Medulla oblongata (tissue), 1 donor: ENCODE data around the gene HDAC4.

Source experiments
- DNase-seq: peaks from one replicate; pipeline ENCODE4 v3.0.0-alpha.2; 2015; ENCODE audit errors: extremely low spot score

Gene HDAC4

DNA sequence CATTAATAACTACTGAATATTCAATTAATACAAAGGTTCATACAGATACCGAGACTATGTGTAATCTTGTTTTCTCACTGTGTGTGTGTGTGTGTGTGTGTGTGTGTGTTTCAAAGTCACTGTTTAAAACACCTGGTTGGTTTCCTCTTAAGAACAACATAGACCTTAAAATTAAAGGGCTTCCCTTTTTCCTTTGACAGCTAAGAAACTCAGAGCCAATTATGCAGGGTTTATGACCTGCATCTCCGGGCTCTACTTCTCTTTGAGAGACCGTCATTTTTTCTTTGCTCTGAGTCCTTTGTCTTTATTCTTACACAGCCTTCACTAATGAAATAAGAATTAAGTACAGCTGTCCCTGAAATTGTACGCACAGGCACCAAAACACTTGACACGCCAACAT is 145.6 kb downstream of the HDAC4 start:
- DNase-seq, result no peak

- no peak for DNase-seq
Measured at GRCh38 chr2:239253701-239254436, 147.0 kb downstream of the HDAC4 start.

- DNase-seq, result peak; percentile 62
Measured at GRCh38 chr2:239253264-239253663, 147.6 kb downstream of the HDAC4 start.

DNA sequence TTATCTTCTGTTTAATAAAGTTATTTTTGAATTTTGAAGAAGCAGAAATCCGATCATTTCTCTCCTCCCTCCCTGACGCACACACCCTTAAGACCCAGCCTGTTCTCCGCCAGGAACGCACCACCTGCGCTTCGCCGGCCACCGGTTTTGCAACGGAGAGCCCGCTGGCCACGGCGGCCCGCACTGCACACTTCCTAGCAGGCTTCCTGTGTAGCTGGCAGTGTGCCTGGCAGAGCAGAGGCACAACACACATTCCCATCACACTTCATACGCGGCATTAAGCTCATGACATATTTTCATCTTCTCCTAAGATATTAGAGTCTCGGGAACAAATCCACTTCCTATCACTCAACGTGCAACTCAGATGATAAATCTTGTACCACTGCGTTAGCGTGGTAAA is 148.0 kb downstream of the HDAC4 start:
- DNase-seq, result no peak

DNA sequence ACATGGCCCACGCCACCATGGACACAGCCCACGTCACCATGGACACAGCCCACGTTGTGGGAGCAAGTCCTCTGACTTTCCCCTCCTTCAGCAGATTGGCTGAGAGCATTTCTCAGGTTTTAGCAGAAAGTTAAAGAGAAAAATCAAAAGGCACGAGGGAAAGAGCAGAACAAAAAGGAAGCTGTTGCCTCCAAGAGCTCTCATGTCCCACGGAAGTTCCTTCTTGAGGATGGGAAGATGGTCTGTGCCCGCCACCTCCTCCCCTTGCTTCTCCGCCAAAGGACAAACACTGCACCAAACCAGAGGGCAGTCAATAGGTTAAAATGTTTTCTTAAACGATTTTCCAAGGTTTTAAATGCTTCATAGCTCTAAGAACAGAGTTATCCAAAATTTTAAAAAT is 148.4 kb downstream of the HDAC4 start:
- DNase-seq, result no peak

- DNase-seq, result no peak
Measured at GRCh38 chr2:239251971-239252370, 148.8 kb downstream of the HDAC4 start.

- DNase-seq, result no peak
Measured at GRCh38 chr2:239250216-239251081, 150.4 kb downstream of the HDAC4 start.

- peak; percentile 63 for DNase-seq
Measured at GRCh38 chr2:239249776-239250175, 151.0 kb downstream of the HDAC4 start.

GRCh38 chr2:239249048-239249447 is 151.8 kb downstream of the HDAC4 start:
- DNase-seq, result no peak

- no peak for DNase-seq
Measured at GRCh38 chr2:239247401-239248245, 153.2 kb downstream of the HDAC4 start.

DNA sequence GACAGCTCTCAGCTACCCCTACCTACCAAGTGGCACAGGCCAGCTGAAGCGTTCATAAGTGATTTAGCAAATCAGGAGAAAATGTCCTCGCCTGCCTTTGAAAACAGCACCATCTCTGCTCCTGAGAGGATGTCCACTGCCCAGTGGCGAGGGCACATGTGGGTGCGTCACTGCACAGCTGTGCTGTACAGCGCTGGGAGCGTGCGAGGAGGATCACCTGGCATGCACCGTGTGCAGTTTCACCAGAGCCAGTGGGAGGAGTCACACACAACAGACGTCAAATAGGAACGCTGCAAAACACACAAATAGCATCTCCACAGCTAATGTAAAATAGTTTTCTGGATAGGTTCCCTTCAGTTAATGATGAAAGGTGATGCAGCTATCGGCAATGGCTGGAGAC is 154.1 kb downstream of the HDAC4 start:
- DNase-seq, result no peak

DNA sequence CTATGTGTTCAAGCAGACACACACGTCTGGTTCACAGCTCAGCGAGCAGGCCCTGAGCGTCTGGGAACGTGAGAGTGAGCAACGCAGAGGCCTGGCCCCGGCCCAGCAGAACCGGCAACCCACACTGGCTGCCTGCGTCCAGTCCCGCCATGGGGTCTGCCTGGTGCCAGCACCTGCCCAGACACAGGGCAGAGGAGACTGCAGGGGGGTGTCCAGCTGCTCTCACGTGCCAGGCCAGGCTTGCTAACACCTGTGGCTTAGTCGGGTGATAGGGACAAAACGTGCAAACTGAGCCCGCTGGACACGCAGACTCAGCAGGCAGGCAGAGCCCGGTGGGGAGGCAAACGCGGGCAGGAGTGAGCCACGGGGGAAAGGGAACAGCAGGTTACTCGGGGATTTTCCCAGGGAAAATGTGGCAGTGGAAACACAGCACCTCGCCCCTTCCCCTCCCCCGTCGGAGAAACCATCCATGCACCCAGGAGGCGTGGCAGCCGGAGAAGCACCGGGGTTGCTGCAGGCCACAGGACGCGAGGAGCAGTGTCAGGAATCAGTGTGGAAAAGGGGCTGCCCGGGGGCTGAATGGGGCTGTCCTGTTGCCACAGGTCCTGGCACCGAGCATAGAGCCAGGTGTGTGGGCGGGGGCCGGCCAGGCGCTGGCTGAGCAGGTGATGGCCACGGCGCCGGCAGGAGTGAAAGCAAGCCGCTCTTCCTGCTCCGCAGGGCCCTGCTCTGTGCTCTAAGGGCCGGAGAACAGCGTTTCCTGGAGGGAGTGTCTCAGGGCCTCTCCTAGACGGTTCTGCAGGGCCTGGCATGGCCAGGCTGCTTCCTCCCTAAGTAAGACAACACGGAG is 154.7 kb downstream of the HDAC4 start:
- DNase-seq, result no peak

GRCh38 chr2:239245107-239245506 is 155.7 kb downstream of the HDAC4 start:
- no peak for DNase-seq

DNA sequence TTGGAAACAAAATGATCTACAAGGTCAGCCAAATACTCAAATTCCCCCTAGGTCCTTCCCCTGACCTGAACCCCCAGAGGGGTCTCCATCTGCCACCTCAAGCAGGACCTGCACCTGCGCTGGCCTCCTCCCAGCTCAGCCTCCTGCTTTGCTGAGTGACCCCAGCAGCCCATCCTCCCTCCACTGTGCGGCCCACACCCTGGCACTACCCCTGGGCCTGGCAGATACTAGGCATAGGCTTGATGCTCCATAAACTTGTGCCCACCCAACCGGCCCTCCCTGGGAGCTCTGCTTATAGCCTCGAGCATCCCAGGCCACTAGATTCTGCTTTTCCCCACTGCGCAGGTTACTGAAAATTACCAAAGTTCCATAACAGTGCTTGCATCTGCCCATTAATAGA is 156.2 kb downstream of the HDAC4 start:
- no peak for DNase-seq

DNA sequence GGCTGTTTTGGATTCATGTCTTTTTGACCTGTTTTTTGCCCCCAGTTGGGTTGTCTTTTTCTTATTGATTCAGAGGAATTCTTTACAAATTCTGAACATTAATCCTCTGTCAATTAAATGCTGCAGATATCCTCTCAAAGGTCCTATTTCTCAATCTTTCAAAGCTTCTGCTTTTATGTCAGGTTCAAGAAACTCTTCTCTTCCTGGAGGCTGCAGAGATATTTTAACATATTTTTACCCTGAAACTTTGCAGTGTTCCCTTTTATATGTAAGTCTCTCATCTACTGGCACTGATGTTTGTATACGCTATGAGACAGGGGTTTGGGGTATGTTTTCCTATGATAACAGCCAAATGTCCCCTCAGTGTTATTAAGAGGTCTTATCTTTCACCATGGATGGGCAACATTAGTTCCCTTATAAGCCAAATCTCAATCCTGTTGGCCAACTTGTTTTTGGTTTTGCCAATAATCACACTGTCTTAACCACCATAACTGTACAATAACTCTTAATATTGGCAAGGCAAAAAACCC is 159.3 kb downstream of the HDAC4 start:
- no peak for DNase-seq

- peak; percentile 84 for DNase-seq
Measured at GRCh38 chr2:239240414-239240881, 160.4 kb downstream of the HDAC4 start.

DNA sequence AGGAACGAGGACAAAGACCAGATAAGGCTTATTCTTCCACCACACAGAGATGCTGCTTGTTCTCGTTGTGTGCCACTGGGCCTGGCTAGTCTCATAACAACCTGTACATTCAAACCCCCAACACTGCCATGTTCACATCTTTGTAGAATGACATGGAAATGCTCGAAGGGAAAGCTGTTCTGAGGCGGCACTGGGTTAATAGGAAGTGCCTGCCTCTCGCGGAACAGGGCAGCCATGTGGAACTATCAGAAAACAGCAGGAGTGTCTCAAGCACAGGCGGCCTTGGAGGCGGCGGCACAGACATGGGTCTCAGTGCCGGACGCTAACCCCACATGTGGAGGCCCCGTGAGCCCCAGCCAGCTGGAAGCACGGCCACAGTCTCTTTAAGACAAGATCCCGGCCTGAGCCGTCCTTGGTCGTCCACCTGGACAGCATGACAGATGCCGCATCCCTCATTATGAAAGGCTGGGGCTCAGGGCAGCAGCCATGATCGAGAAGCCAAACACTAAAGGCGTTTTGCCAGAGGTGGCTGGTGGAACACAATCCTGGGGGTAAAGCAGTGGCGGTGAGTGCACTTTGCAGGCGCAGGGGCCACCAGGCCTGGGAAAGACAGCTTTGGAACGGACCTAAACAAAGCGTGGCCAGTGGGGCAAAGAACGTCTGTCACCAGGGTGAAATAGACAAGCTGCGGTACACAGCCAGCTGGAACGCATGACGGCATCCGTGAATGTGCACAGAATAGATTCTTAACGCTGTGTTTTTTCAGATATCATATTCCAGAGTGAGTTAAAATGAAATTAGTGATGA is 161.0 kb downstream of the HDAC4 start:
- DNase-seq, result peak; percentile 67

- no peak for DNase-seq
Measured at GRCh38 chr2:239238839-239239606, 161.8 kb downstream of the HDAC4 start.

- DNase-seq, result no peak
Measured at GRCh38 chr2:239238381-239238780, 162.4 kb downstream of the HDAC4 start.
